RWPE2 (cell line): Measurements from ENCODE around the gene LRRC10.

Experiments used
- ATAC-seq: fragments of 200-7000 bp; cut with Tn5 transposase; 3 replicates; pipeline ENCODE4 v1.9.1; 2021; ENCODE audit warnings: low read depth
- DNase-seq: peaks from one replicate; pipeline ENCODE4 v3.0.0-alpha.2; 2020; ENCODE audit warnings: low spot score
- H3K27ac ChIP-seq: fragments of 450-650 bp; 2 replicates; pipeline ENCODE4 v1.5.1; 2017; ENCODE audit warnings: mild to moderate bottlenecking; ENCODE audit not compliant: poor library complexity, severe bottlenecking
- H3K27me3 ChIP-seq: fragments of 250-450 bp; sonication (Bioruptor Pico); 2 replicates; pipeline ENCODE4 v1.5.1; 2021; ENCODE audit warnings: mild to moderate bottlenecking, moderate library complexity; ENCODE audit not compliant: insufficient read depth, poor library complexity, severe bottlenecking
- H3K36me3 ChIP-seq: fragments of 250-450 bp; sonication (Bioruptor Pico); 2 replicates; pipeline ENCODE4 v1.5.1; 2020; ENCODE audit warnings: low read depth, mild to moderate bottlenecking, moderate library complexity
- H3K4me1 ChIP-seq: fragments of 250-450 bp; sonication (Bioruptor Pico); 2 replicates; pipeline ENCODE4 v1.5.1; 2021; ENCODE audit warnings: mild to moderate bottlenecking, moderate library complexity; ENCODE audit not compliant: insufficient read depth, poor library complexity, severe bottlenecking
- H3K4me3 ChIP-seq: fragments of 250-450 bp; sonication (Bioruptor Pico); 2 replicates; pipeline ENCODE4 v1.5.1; 2021; ENCODE audit warnings: mild to moderate bottlenecking, moderate library complexity; ENCODE audit not compliant: severe bottlenecking
- H3K9me3 ChIP-seq: fragments of 250-450 bp; sonication (Bioruptor Pico); 2 replicates; pipeline ENCODE4 v1.5.1; 2021; ENCODE audit warnings: mild to moderate bottlenecking, moderate library complexity; ENCODE audit not compliant: severe bottlenecking
- TF ChIP-seq, protein P1 (sequence below): fragments of 450-650 bp; IDR thresholded peaks from one replicate; pipeline ENCODE4 v1.5.1; 2017; ENCODE audit warnings: mild to moderate bottlenecking, moderate library complexity; ENCODE audit not compliant: poor library complexity, severe bottlenecking

Gene LRRC10

GRCh38 chr12:69566603-69567002 is 44.1 kb downstream of the LRRC10 start:
- H3K36me3 ChIP-seq = peaks cover 21% of the 10 kb centered on the region
- peaks cover 23% of the 10 kb centered on the region for H3K4me1 ChIP-seq
- peak overlapping the region; percentile 93 for H3K27ac ChIP-seq
- no peak overlapping the region for H3K4me3 ChIP-seq
- DNase-seq (no peak), ATAC-seq (no peak)
- H3K27me3 ChIP-seq = no peaks in the 10 kb centered on the region
- H3K9me3 ChIP-seq = no peaks in the 10 kb centered on the region
- TF ChIP-seq, protein P1, sequence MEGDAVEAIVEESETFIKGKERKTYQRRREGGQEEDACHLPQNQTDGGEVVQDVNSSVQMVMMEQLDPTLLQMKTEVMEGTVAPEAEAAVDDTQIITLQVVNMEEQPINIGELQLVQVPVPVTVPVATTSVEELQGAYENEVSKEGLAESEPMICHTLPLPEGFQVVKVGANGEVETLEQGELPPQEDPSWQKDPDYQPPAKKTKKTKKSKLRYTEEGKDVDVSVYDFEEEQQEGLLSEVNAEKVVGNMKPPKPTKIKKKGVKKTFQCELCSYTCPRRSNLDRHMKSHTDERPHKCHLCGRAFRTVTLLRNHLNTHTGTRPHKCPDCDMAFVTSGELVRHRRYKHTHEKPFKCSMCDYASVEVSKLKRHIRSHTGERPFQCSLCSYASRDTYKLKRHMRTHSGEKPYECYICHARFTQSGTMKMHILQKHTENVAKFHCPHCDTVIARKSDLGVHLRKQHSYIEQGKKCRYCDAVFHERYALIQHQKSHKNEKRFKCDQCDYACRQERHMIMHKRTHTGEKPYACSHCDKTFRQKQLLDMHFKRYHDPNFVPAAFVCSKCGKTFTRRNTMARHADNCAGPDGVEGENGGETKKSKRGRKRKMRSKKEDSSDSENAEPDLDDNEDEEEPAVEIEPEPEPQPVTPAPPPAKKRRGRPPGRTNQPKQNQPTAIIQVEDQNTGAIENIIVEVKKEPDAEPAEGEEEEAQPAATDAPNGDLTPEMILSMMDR = no peak

DNA sequence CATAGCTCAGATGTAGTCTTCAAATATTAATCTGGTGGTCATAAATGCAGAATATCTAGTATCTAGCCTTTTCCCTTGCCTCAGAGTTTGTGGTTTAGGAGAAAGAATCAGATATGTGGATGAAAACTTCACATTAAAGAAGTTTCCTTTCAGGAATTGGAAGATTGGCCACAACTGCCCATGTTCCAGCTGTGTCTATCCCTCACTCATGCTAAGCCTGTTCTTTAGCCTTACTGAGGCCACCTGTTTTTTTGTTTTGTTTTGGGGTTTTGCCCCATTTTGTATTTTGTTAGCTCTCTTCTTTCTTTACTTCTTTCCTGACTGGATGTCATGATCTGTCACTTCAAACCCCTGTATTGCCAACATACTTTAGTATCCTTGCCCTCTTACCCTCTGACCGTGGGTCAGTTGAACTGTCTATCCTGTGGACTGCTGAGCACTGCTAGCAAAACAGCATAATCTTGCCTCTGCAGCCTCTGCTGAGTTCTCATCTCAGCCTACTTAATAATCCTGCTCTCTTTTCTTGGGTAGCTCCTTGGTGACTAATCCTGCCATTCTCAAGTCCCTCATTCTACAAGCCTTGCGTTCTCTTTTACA is 47.4 kb downstream of the LRRC10 start:
- Histone ChIP-seq H3K4me1 (no peaks in the 10 kb centered on the region), H3K27me3 (no peaks in the 10 kb centered on the region), H3K36me3 (peaks cover 11% of the 10 kb centered on the region; the same call in 1 of the 2 replicates), H3K4me3 (no peak overlapping the region), H3K9me3 (no peaks in the 10 kb centered on the region), H3K27ac (no peak overlapping the region)
- ATAC-seq (no peak), DNase-seq (no peak)
- TF ChIP-seq, protein P1 = no peak
